KMS-11 (cell line): ENCODE results near the gene FLACC1.

Experiments
- H2AFZ ChIP-seq: fragments of 200-600 bp; sonication (generic); 2 replicates; pipeline ENCODE4 v1.6.1; 2016; ENCODE audit warnings: antibody characterized with exemption, mixed run types, low read depth
- H3K27ac ChIP-seq: fragments of 200-600 bp; sonication (generic); 2 replicates; pipeline ENCODE4 v1.6.1; 2016; ENCODE audit warnings: mild to moderate bottlenecking, mixed run types
- H3K27me3 ChIP-seq: fragments of 200-600 bp; sonication (generic); 2 replicates; pipeline ENCODE4 v1.6.1; 2017; ENCODE audit warnings: mild to moderate bottlenecking, low read depth, mixed run types, moderate library complexity; ENCODE audit not compliant: insufficient read depth
- H3K36me3 ChIP-seq: fragments of 200-600 bp; sonication (generic); 2 replicates; pipeline ENCODE4 v1.6.1; 2017; ENCODE audit warnings: mild to moderate bottlenecking, mixed run types; ENCODE audit not compliant: insufficient read depth
- H3K4me1 ChIP-seq: fragments of 200-600 bp; sonication (generic); 2 replicates; pipeline ENCODE4 v1.6.1; 2016; ENCODE audit warnings: mild to moderate bottlenecking, low read depth, mixed run types; ENCODE audit not compliant: poor library complexity, severe bottlenecking
- H3K4me2 ChIP-seq: fragments of 200-600 bp; sonication (generic); 2 replicates; pipeline ENCODE4 v1.7.0; 2016; ENCODE audit warnings: mild to moderate bottlenecking, mixed run types
- H3K4me3 ChIP-seq: fragments of 200-600 bp; sonication (generic); IDR thresholded peaks from 2 replicates; pipeline ENCODE4 v1.6.1; 2017; ENCODE audit warnings: low read depth, low read length, mixed read lengths; ENCODE audit not compliant: insufficient read depth
- H3K79me2 ChIP-seq: fragments of 200-600 bp; sonication (generic); 2 replicates; pipeline ENCODE4 v1.6.1; 2016; ENCODE audit warnings: low read depth, mixed run types; ENCODE audit not compliant: insufficient read depth
- H3K9ac ChIP-seq: fragments of 200-600 bp; sonication (generic); 2 replicates; pipeline ENCODE4 v1.6.1; 2016; ENCODE audit warnings: mild to moderate bottlenecking, mixed run types
- H4K20me1 ChIP-seq: fragments of 200-600 bp; sonication (generic); 2 replicates; pipeline ENCODE4 v1.6.1; 2016; ENCODE audit warnings: mild to moderate bottlenecking, mixed run types; ENCODE audit not compliant: insufficient read depth
- TF ChIP-seq, protein P1 (sequence below): fragments of 200-600 bp; sonication (generic); conservative IDR thresholded peaks from 2 replicates; pipeline ENCODE4 v1.6.1; 2017; ENCODE audit warnings: low read depth, mild to moderate bottlenecking, antibody characterized with exemption, low read length, moderate library complexity, mixed read lengths

The FLACC1 gene

DNA sequence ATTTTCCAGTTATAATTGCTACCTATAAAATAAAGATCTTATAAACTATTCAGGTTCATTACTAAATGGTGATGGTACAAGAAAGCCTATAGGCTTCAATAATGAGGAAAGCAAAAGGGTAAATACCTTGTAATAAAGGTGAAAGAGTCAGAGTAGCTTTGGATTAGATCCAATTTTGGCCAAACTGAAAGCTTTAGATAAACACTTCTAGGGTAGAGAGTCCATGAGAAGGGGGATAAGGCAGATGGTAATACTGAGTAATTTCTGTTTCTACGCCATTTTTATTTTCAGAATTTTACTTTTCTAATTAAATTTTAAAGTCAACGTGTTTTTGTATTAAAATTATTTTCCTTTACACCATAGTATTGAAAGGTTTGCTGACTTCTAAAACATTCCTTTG lies 87.4 kb downstream of the FLACC1 start:
- H3K36me3 ChIP-seq, result peaks cover 18% of the 10 kb centered on the region; the same call in 1 of the 2 replicates
- H3K4me2 ChIP-seq, result no peak overlapping the region
- no peak overlapping the region for H3K9ac ChIP-seq
- no peak overlapping the region; the same call in 1 of the 2 replicates for H3K27ac ChIP-seq
- H3K4me3 ChIP-seq, result no peak overlapping the region
- H3K79me2 ChIP-seq, result peaks cover 72% of the 10 kb centered on the region
- TF ChIP-seq, protein P1, sequence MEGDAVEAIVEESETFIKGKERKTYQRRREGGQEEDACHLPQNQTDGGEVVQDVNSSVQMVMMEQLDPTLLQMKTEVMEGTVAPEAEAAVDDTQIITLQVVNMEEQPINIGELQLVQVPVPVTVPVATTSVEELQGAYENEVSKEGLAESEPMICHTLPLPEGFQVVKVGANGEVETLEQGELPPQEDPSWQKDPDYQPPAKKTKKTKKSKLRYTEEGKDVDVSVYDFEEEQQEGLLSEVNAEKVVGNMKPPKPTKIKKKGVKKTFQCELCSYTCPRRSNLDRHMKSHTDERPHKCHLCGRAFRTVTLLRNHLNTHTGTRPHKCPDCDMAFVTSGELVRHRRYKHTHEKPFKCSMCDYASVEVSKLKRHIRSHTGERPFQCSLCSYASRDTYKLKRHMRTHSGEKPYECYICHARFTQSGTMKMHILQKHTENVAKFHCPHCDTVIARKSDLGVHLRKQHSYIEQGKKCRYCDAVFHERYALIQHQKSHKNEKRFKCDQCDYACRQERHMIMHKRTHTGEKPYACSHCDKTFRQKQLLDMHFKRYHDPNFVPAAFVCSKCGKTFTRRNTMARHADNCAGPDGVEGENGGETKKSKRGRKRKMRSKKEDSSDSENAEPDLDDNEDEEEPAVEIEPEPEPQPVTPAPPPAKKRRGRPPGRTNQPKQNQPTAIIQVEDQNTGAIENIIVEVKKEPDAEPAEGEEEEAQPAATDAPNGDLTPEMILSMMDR, result no peak
- H3K27me3 ChIP-seq, result no peaks in the 10 kb centered on the region
- no peak overlapping the region for H2AFZ ChIP-seq
- peaks cover 50% of the 10 kb centered on the region for H3K4me1 ChIP-seq
- no peaks in the 10 kb centered on the region for H4K20me1 ChIP-seq

DNA sequence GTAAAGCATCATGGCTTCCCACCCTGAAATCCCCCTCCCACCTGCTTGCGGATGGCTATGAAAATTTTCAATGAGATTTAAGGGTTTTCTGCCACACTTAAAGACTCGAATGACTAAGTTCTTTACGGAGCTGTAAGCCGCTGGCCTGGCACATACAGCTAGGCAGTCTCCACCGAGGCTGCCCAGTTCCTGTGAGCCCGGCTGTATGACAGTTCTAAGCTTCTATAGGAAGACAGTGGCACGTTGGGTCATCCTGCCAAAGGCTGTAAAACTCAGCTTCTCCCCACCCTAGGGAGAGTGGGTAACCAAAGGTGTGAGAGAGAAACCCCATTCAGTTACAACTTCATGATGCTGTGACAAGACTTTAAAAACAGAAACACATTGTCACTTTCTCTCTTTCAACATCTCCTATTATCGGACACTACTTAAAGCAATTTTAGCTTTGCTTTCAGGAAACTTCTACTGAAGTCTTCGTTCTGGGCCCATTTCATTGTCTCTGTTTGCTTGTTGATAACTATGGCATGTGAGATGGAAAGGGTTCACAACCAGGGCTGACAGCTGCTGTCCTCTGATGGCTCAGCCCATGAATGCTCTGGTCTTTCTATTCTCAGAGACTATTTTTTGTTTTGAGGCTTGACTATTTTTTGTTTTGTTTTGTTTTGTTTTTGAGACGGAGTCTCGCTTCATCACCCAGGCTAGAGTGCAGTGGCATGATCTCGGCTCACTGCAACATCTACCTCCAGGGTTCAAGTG lies 89.7 kb downstream of the FLACC1 start:
- Histone ChIP-seq H2AFZ (no peak overlapping the region), H3K27me3 (no peaks in the 10 kb centered on the region), H3K4me1 (peaks cover 73% of the 10 kb centered on the region), H4K20me1 (no peaks in the 10 kb centered on the region), H3K79me2 (peaks cover 95% of the 10 kb centered on the region), H3K27ac (no peak overlapping the region), H3K4me2 (no peak overlapping the region; the same call in 1 of the 2 replicates), H3K4me3 (no peak overlapping the region), H3K36me3 (0 out of 2 replicates have a peak, but pooled peaks cover 3% of the 10 kb centered on the region), H3K9ac (no peak overlapping the region)
- TF ChIP-seq, protein P1, result no peak

DNA sequence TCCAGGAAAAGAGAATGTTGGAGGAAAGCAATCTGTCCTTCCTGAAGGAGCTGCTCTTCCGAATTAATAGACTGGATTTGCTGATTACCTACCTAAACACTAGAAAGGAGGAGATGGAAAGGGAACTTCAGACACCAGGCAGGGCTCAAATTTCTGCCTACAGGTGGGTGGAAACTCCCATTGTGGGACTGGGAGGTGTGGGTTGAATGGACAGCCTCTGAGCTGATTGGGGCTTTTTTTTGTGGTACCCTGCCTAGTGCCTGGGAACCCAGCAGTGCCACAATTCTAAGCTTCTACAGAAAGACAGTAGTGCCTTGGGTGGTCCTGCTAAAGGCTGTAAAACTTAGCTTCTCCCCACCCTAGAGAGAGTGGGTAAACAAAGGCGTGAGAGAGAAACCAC lies 90.5 kb downstream of the FLACC1 start:
- H3K36me3 ChIP-seq, result 0 out of 2 replicates have a peak, but pooled peaks cover 3% of the 10 kb centered on the region
- no peaks in the 10 kb centered on the region for H3K27me3 ChIP-seq
- H3K27ac ChIP-seq, result no peak overlapping the region
- no peak overlapping the region for H2AFZ ChIP-seq
- no peak overlapping the region for H3K9ac ChIP-seq
- peaks cover 75% of the 10 kb centered on the region for H3K4me1 ChIP-seq
- peak overlapping the region; percentile 31 for H3K4me2 ChIP-seq
- TF ChIP-seq, protein P1, result no peak
- peaks cover 97% of the 10 kb centered on the region for H3K79me2 ChIP-seq
- no peak overlapping the region for H3K4me3 ChIP-seq
- H4K20me1 ChIP-seq, result no peaks in the 10 kb centered on the region

GRCh38 chr2:201264472-201265173 lies 92.5 kb downstream of the FLACC1 start:
- H3K79me2 ChIP-seq, result peaks cover 98% of the 10 kb centered on the region
- no peak overlapping the region; the same call in 1 of the 2 replicates for H3K27ac ChIP-seq
- H3K27me3 ChIP-seq, result no peaks in the 10 kb centered on the region
- no peak overlapping the region for H3K4me3 ChIP-seq
- H3K9ac ChIP-seq, result no peak overlapping the region
- H3K36me3 ChIP-seq, result 0 out of 2 replicates have a peak, but pooled peaks cover 3% of the 10 kb centered on the region
- H3K4me1 ChIP-seq, result peaks cover 74% of the 10 kb centered on the region
- TF ChIP-seq, protein P1, result no peak
- no peak overlapping the region for H2AFZ ChIP-seq
- H3K4me2 ChIP-seq, result peak overlapping the region; percentile 99; the same call in 1 of the 2 replicates
- no peaks in the 10 kb centered on the region for H4K20me1 ChIP-seq
